HEK293T (cell line): ENCODE measurements around the gene SLC41A1.
A peak's percentile ranks its signal among the peaks of the same experiment; 100 is the strongest.

Experiments
- CTCF ChIA-PET: fragments of 350-600 bp; formaldehyde crosslinking; extraction: SDS; loops from one replicate; lab custom pipeline; 2021; ENCODE audit warnings: antibody characterized with exemption, inconsistent platforms; lab: Yijun Ruan, JAX
- POLR2A ChIA-PET: fragments of 350-600 bp; formaldehyde crosslinking; extraction: SDS; loops from one replicate; lab custom pipeline; 2020; ENCODE audit warnings: antibody characterized with exemption, inconsistent platforms; lab: Yijun Ruan, JAX
- DNase-seq: peaks from one replicate; pipeline ENCODE4 v3.0.0; 2012; ENCODE audit warnings: mixed read lengths; ENCODE audit errors: extremely low spot score
- ARNT ChIP-seq: fragments of 450-650 bp; IDR thresholded peaks from 2 replicates; pipeline ENCODE4 v1.6.1; 2017; ENCODE audit warnings: mild to moderate bottlenecking
- BHLHE40 ChIP-seq: fragments of 450-650 bp; IDR thresholded peaks from 2 replicates; pipeline ENCODE4 v1.6.1; 2016; ENCODE audit warnings: mild to moderate bottlenecking, moderate library complexity, borderline replicate concordance
- CTBP1 ChIP-seq: fragments of 450-650 bp; IDR thresholded peaks from 2 replicates; pipeline ENCODE4 v1.6.1; 2016; ENCODE audit warnings: borderline replicate concordance
- ELF4 ChIP-seq: fragments of 450-650 bp; IDR thresholded peaks from 2 replicates; pipeline ENCODE4 v1.6.1; 2017; ENCODE audit warnings: antibody characterized with exemption
- FOXA1 ChIP-seq: fragments of 450-650 bp; IDR thresholded peaks from 2 replicates; pipeline ENCODE4 v1.6.1; 2016; ENCODE audit warnings: mild to moderate bottlenecking
- FOXK2 ChIP-seq: fragments of 450-650 bp; IDR thresholded peaks from 2 replicates; pipeline ENCODE4 v1.6.1; 2016; ENCODE audit warnings: mild to moderate bottlenecking
- FOXM1 ChIP-seq: fragments of 450-650 bp; IDR thresholded peaks from 2 replicates; pipeline ENCODE4 v1.6.1; 2017; ENCODE audit warnings: mild to moderate bottlenecking, borderline replicate concordance
- HDGF ChIP-seq: fragments of 450-650 bp; IDR thresholded peaks from 2 replicates; pipeline ENCODE4 v1.6.1; 2017; ENCODE audit warnings: antibody characterized with exemption, borderline replicate concordance
- L3MBTL2 ChIP-seq: fragments of 450-650 bp; conservative IDR thresholded peaks from 2 replicates; pipeline ENCODE4 v1.6.1; 2016; ENCODE audit warnings: mild to moderate bottlenecking
- LEF1 ChIP-seq: fragments of 450-650 bp; IDR thresholded peaks from 2 replicates; pipeline ENCODE4 v1.6.1; 2017; ENCODE audit warnings: mild to moderate bottlenecking, borderline replicate concordance
- NFRKB ChIP-seq: fragments of 450-650 bp; IDR thresholded peaks from 2 replicates; pipeline ENCODE4 v1.6.1; 2016; ENCODE audit warnings: mild to moderate bottlenecking, moderate library complexity
- SP1 ChIP-seq: fragments of 450-650 bp; IDR thresholded peaks from 2 replicates; pipeline ENCODE4 v1.6.1; 2017
- SUZ12 ChIP-seq: fragments of 450-650 bp; IDR thresholded peaks from 2 replicates; pipeline ENCODE4 v1.6.1; 2016; ENCODE audit warnings: mild to moderate bottlenecking
- TARDBP ChIP-seq: fragments of 450-650 bp; IDR thresholded peaks from 2 replicates; pipeline ENCODE4 v1.6.1; 2016
- ZNF384 ChIP-seq: fragments of 450-650 bp; IDR thresholded peaks from 2 replicates; pipeline ENCODE4 v1.6.1; 2016
- TF ChIP-seq, protein P1 (sequence below): fragments of 450-650 bp; IDR thresholded peaks from 2 replicates; pipeline ENCODE4 v1.6.1; 2016

SLC41A1 gene

DNA sequence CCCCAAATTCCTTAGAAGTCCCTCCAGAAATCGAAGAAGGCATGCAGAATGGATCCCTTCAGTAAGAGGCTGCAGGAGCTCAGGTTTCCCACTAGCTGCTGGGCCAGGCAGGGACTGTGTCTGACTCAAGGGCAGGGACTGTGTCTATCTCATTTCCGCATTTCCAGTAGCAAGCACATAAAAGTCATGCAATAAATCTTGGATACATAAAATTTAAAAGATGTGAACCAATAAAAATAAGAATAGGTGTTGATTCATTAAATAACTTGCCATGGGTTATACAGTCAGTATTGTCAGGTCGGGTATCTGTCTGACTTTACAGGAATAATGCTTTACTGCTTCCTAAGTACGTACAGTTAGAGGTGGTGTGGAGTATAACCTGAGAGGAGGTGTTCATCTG, 21.8 kb upstream of the SLC41A1 start:
- DNase-seq = peak; percentile 48
- TF ChIP-seq L3MBTL2 = no peak
- no peak for TF ChIP-seq LEF1
- TF ChIP-seq BHLHE40 = no peak
- TF ChIP-seq, protein P1, sequence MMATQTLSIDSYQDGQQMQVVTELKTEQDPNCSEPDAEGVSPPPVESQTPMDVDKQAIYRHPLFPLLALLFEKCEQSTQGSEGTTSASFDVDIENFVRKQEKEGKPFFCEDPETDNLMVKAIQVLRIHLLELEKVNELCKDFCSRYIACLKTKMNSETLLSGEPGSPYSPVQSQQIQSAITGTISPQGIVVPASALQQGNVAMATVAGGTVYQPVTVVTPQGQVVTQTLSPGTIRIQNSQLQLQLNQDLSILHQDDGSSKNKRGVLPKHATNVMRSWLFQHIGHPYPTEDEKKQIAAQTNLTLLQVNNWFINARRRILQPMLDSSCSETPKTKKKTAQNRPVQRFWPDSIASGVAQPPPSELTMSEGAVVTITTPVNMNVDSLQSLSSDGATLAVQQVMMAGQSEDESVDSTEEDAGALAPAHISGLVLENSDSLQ = peak; percentile 85
- 0 out of 2 replicates have a peak, but pooled peaks have one; percentile 17 for TF ChIP-seq ELF4
- ChIA-PET POLR2A (no interaction called here), CTCF (interaction anchor here (0.6 kb wide), 1 partner anchor 9 kb away, joined by 4 read pairs; no protein-coding TSS in a partner anchor)

DNA sequence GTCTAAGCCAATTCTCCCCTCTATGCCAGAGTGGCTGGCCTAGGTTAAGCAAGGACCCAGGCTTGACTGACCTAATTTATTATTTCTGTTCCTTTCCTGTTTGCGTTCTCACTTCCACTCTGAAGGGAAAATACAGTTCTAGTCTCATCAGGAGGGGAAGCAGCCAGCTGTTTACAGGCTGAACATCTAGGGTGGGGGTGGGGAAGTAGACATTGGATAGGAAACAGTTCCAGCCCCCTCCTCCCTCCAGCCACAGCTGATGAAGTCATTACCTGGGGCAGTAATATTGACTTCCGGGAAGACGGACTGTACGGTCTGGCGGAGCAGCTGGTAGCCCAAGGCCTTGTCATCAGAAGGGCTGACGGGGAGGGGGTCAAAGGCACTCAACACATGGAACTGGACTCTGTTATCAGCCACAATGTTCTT, 19.3 kb upstream of the SLC41A1 start:
- CTCF ChIA-PET = interaction anchor here (0.9 kb wide), 1 partner anchor 11 kb away, joined by 4 read pairs; no protein-coding TSS in a partner anchor

DNA sequence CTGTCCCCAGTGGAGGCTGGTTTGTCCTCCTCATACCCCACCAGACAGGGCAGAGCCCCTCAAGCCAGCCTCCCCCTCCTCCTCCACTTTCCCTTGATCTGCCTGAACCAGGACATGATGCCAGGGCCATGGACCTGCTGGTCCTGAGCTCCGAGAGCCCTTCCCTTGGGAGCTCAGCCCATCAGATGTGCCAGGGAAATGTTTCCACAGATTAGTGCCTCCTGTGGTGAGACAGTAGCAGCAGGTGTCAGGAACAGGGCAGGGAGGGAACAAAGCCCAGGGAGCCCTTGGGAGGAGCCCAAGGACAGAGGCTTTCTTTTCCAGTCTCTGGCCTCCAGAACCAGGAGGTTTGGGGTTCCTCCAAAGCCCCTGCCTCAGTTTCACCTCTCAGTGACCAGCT, 14.6 kb upstream of the SLC41A1 start:
- DNase-seq = no peak
- CTCF ChIA-PET = no interaction called here
- POLR2A ChIA-PET = no interaction called here
- TF ChIP-seq SP1 (no peak), LEF1 (no peak), BHLHE40 (no peak), NFRKB (no peak), FOXA1 (no peak), L3MBTL2 (no peak), FOXK2 (no peak), FOXM1 (no peak), TARDBP (no peak), CTBP1 (no peak), SUZ12 (no peak), ELF4 (no peak), ARNT (no peak), ZNF384 (no peak), HDGF (no peak)
- TF ChIP-seq, protein P1 = no peak

More for the DNA sequence above, 19.3 kb upstream of the SLC41A1 start:
- TF ChIP-seq CTBP1 (no peak), ELF4 (no peak), FOXM1 (no peak), SUZ12 (no peak), SP1 (no peak), FOXA1 (no peak), ZNF384 (no peak), ARNT (no peak), LEF1 (no peak), BHLHE40 (no peak), L3MBTL2 (no peak)
- TF ChIP-seq, protein P1 = no peak
- DNase-seq = no peak
- POLR2A ChIA-PET = no interaction called here

DNA sequence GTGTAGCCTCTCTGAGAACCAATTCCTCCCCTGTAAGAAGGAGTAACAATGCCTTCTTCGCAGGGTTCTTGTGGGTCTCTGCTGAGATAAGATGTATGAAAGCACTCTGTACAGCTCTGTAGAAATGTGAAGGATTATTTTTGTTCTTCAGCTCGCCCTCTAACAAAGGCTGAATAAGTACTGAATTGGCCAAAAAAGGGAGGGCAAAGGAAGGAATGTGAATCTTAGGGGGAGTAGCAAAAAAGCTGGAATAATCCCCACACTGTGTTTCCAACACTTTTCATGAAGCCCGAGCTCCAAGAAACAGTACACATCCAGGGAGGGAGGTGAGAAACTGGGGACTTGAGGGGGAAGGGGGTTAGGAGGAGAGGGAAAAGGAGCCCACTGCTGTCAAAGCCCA, 14.0 kb upstream of the SLC41A1 start:
- ChIA-PET CTCF (interaction anchor here (0.5 to 1.0 kb wide), 2 partner anchors 35 to 64 kb away, joined by 3 to 4 read pairs; no protein-coding TSS in a partner anchor), POLR2A (no interaction called here)
- no peak for DNase-seq
- TF ChIP-seq ELF4 (no peak), LEF1 (no peak), ZNF384 (no peak), FOXK2 (no peak), SUZ12 (no peak), CTBP1 (no peak), FOXA1 (no peak), SP1 (no peak), BHLHE40 (no peak), NFRKB (no peak), HDGF (no peak), ARNT (no peak), FOXM1 (no peak), TARDBP (no peak), L3MBTL2 (no peak)
- TF ChIP-seq, protein P1 = no peak

DNA sequence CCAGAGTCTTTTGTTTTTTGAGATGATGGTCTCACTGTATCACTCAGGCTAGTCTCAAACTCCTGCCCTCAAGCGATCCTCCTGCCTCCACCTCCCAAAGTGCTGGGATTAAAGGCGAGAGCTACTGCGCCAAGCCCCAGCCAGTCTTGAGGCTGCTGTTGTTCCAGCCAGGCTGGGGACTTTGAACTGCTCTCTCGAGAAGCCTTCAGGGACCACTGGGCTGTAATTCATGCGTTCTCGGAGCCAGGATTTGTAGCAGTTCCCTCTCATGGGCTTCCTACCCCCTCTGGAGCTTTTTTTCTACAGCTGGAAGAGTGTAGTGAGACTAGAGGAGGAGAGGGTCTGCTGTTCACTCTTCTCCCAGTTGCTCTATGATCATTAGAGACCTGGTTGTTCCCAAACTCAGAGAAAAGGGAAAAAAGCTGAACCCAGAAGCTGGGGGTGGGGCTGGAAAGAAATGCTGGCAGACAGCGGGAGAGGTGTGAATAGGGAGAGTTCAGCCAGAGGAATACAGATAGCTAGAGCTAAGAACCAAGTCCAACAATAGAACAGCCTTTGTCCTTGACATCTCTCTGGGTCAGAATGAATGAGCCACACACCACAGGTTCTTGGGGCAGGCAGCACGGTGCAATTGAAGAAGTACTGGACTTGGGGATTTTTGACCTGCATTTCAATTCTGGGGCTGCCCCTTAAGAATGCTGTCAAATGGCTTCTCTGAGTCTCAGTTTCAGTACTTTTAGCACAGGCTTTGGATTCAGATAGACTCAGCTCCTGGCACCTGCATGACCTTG, 13.2 kb upstream of the SLC41A1 start:
- no peak for DNase-seq
- TF ChIP-seq CTBP1 = no peak
- no peak for TF ChIP-seq HDGF
- no peak for TF ChIP-seq SP1
- no peak for TF ChIP-seq NFRKB
- no peak for TF ChIP-seq ARNT
- TF ChIP-seq FOXK2 = no peak
- TF ChIP-seq LEF1 = no peak
- ChIA-PET CTCF (interaction anchor here (0.5 to 1.0 kb wide), 2 partner anchors 34 to 63 kb away, joined by 3 to 4 read pairs; no protein-coding TSS in a partner anchor), POLR2A (no interaction called here)
